ENCODE results near the gene TFCP2L1.

The TFCP2L1 gene

DNA sequence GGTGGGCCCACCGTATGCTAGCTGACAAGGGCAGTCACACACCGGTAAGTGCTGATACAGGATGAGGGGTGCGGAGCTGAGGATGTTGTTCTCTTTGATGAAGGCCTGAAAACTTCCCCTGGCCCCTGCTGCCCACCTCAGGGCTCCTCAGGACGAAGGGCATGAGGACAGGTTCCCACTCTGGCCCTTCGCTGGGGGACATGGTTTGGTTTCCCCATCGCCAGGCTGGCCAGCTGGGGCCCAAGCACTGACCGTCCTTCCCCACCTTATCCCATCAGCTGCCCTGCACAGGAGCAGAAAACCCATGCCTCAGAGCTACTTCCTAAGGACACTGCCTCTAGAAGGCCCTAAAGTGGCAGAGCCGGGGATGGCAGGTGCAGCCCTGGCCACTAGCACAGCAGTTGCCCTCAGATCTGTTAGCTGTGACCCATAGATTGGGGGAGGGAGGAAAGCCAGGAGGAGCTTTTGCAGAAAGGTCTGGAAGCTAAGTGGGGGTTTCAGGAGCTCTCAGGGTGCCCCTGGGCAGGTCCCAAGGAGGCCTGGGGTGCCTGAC lies 66.5 kb downstream of the TFCP2L1 start:
- DNase-seq (ENCODE audit: low read depth in 2 of 2), result no peak

DNA sequence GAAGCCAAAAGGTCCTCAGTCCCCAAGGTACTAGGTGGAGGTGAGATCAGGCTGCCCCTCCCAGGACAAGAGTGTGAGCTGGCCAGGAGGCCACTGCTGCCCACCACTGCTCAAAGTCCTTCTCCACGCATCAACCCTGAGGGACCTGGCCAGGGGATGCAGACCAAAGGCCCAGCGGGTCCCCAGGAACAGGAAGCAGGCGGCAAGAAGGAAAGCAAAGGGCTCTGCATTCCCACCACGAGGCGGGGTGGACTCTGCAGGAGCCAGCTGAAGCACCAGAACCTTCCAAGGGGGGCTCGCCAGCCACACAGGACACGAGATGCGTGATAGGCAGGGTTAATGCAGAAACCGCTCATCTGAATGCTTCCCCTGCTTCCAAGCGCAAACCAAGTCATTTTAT lies 67.4 kb downstream of the TFCP2L1 start:
- DNase-seq (ENCODE audit: low read depth in 2 of 2), result no peak

DNA sequence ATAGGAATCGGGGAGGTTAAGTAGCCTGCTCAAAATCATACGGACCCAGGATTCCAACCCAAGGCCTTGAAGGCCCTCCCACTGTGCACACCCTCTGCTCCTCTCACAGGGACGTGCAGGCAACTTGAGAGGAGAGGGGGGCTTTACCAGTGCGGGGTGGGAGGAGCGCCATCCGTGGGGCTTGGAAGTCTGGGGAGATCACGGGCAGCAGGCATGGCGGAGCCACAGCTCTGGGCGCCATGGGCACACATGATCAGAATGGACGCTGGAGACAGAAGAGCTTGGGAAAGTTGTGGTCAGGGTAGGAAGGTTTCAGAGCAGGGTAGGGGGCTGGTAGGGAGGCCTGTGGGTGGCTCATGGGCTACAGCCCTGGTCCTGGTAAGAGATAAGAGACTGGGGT lies 70.7 kb downstream of the TFCP2L1 start:
- no peak for DNase-seq (ENCODE audit: low read depth in 2 of 2)

DNA sequence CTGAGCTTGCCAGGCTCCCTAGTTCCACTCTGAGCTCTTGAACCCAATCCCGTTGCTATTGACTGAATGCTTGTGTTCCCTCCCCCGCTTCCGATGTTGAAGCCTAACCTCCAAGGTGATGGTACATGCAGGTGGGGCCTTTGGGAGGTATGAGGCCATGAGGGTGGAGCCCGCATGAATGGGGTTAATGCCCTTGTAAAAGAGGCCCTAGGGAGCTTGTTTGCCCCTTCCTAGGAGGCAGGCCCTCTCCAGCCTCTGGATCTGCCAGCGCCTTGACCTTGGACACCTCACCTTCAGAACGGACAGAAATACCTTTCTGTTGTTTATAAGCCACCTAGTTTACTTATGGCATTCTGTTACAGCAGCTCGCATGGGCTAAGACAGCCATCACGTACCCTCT lies 71.6 kb downstream of the TFCP2L1 start:
- DNase-seq (ENCODE audit: low read depth in 2 of 2), result no peak

DNA sequence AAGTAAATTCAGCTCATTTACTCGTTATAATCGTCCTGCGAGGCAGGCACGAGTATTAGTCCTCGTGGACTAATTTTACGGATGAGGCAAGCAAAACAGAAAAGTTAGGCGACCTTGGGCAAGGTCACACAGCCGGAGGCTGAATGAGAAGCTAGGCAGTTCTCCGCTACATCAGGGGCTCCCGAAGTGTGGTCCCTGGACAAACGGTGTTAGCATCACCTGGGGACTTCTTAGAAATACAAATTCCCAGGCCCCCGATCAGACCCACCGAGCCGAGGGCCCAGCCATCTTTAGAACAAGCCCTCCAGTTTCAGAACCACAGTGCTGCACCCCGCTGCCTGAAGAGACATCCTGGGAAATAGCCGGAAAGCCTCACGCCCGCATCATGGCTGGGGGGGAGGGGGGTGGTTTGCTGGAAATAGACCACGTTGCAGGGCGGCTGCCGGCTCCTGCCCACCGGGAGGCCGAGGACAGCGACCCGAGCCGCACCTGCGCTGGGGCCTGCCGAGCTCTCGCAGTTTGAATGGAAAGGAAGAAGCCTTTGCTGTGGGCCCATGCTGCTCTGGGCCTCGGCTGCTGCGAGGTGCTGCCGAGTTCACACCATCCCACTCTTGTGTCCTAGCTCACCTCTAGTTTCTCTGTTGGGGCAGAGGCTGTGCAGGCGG lies 72.2 kb downstream of the TFCP2L1 start:
- DNase-seq (ENCODE audit: low read depth in 2 of 2), result no peak

DNA sequence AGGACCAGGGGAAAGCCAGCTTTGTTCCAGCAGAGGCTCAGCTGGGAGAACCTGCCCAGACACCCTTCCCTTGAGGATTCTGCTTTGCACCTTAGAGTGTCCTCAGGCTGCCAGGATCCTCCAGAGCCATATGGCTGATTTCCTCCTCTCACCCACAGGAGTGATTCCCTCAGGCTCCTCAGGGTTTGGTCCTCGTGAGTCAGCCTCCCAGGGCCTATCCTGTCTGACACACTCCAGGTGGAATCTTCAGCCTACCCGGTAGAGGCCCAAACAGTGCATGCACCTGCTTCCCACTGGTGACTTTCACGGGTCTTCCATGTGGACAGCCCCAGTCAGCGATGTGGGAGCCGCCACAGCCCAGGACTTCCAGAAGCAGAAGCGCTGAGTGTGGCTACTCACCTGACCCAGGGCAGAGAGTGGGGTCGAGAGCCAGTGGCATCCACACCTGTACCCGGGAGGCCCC lies 73.3 kb downstream of the TFCP2L1 start:
- no peak for DNase-seq (ENCODE audit: low read depth in 2 of 2)

DNA sequence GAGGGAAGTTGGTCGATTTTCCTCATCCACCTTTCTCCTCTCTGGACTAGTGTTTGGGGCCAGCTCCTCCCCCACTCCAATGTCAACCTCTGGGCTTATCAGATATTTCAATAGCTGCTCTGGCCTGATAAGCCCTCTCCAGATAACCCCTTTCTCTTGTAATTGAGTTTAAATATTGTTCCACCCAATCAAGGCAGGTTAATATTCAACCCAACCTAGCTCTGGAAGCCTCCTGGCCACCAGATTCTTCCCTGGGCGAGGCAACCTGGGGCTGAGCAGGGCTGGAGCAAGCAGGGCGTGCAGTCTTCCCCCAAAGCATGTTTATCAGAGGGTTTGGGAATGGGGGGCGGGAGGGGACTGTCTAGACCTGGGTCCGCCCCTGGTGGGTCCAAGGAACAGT lies 73.8 kb downstream of the TFCP2L1 start:
- no peak for DNase-seq (ENCODE audit: low read depth in 2 of 2)

DNA sequence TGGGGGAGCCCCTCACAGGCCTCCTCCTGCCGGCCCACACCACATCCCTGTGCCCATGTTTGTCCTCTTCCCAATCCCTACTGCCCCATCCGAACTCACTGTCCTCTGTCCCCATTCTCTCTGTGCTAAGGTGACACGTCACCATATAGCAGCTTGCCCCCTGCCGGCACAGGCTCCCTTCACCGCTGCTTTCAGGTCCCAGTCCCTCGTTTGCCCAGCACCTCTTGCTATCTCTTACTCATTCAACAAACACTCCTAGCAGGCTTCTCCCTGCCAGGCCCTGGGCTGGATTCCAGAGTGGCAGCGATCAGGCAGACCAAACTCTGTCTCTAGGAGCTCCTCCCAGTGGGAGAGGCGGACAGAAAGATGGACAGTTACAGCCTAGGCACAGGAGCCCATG lies 74.3 kb downstream of the TFCP2L1 start:
- DNase-seq (ENCODE audit: low read depth in 2 of 2), result no peak

DNA sequence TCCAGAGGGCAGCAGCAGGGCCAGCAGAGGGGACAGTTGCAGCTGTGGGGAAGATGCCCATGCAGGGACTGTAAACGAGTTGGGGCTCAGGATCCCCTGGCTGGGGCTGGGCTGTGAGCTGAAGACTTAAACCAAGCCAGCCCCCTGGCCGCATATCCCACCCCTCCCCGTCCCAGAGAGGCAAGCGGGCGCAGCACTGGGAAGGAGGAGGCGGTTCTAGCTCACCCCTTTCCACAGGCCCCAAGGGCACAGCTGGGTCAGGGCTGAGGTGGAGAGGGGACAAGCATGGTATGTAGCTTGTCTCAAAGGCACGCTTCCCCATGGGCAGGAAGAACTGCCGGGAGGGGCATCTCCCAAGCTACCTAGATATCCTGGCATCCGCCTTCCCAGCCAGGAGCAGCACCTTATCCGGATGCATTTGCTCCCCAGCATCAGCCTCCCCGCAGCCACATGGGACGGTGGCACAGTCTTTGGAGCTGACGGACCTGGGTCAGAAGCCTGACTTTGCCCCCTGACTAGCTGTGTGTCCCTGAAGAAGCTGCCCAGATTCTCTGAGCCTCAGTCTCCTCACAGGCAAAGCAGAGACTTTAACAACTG lies 75.9 kb downstream of the TFCP2L1 start:
- no peak for DNase-seq (ENCODE audit: low read depth in 2 of 2)

DNA sequence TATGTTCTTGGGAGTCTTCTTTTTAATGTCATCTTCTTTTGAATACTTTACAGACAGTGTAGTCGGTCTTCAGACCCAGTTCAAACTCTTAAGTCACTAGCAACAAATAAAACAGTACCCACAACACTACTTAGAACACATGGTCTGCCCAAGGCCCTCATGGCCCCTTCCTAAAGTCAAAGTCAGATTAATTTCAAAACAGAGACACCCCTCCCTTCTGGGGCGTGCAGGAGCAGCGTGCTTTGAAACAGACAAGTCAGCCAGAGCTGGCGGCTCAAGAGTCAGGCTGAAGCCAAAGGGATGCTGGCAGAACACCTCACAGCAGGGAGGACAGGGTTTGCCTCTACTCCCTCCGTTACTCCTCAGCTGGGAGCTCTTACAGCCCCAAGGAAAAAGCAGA lies 77.5 kb downstream of the TFCP2L1 start:
- no peak for DNase-seq (ENCODE audit: low read depth in 2 of 2)

DNA sequence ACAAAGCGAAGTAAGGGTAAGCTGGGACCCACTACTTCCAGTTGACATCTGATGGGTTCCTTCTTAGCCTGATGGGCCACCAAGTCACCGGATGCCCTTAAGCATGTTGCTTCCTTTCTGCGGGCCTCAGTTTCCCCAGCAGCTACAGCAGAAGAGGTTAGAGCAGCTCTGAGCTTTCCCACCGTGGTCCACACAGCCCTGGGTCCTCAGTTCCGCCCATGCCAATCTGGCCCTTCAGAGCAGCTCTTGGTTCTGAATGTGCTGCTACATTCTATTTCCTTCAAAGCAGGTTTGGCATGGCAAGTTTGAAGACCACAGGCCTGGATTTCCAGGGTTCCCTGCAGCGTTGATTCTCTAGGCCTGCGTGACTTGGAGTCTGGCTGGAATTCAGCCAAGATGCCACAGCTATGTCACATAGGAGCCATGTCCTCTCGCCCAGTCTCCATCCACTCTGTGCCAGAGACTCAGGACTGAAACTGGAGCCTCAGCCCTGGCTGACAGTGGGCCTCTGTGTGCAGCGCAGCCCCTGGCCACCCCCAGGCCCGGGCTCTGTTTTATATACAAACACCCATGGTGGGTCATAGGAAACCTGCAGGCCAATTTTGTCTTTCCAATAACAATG lies 79.6 kb downstream of the TFCP2L1 start:
- DNase-seq (ENCODE audit: low read depth in 2 of 2), result no peak

DNA sequence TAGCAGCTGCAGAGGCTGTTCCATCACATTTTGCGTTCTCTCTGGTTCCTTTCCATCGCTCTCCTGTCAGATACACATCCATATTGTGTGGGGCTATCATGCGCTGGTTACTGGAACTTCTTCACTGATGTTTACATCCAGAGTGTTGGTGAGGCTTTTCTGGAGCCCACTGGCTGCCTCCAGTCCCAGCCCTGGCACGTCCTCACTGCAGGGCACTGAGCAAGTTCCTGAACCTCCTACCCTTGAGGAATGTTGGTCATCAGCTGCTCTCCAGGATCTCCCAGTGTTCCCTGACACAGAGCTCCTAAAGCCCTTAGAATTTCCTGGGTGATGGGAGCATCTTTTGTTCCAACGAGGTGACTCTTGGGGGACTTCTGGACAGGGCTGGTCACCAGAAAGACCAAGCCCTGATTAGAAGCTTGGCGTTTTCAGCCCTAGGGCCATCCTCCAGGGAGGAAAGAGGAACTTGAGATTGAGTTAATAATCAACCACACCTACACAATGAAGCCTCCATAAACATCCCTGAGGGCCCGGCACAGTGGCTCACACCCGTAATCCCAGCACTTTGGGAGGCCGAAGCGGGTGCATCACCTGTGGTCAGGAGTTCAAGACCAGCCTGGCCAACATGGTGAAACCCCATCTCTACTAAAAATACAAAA lies 81.3 kb downstream of the TFCP2L1 start:
- DNase-seq (ENCODE audit: low read depth in 2 of 2), result no peak

DNA sequence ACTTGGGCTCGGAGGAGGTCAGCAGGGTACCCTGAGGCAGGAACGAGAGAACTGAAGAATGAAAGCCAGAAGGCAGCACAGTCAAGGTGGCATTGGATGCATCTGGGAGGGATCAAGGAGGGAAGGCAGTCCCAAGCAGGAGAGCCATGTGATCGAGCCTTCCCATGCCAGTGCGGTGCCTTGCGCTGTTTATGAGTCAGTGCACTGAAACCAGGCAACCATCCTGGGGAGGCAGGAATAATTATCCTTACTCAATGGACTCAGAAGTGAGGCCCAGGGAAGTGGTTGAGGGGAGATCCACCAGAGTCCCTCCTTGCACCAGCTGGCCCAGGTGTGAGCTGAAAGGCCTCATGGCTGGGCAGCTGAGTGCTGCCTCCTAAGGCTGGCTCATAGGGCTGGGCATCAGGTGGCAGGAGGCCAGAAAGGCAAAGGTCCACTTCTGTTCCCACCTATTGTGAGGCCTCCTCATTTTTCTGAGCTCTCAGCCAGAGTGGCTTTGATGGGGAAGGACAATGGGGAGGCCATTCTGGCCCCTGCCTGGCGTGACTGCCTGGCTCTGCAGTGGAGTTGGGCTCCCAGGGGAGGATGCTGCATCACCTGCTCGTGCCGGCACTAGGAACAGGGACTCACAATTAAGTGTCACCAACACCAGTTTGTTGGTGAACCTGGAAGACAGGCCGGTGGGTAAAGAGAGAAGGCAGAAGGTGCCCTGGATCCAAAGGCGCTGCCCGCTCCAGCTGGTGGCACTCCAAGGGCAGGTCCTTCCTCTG lies 82.3 kb downstream of the TFCP2L1 start:
- DNase-seq (ENCODE audit: low read depth in 2 of 2), result no peak

DNA sequence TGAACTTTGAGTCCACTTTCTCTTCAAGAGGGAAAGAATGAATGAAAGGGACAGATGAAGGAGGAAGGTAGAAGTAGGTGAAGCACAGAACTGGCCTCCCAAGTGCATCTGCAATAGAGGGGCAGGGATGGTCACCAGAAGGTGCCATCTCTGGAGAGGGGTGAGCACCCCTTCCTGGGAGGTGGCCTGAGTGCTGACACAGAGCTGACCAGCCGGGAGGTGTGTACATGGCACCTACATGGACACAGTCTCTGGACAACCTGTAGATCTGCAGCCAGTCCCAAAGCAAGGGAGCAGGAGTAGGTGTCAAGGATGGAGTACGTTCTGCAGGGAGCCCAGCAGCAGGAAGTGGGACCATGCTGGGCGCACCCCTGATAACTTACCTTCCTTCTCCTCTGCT lies 83.2 kb downstream of the TFCP2L1 start:
- DNase-seq (ENCODE audit: low read depth in 2 of 2), result no peak

DNA sequence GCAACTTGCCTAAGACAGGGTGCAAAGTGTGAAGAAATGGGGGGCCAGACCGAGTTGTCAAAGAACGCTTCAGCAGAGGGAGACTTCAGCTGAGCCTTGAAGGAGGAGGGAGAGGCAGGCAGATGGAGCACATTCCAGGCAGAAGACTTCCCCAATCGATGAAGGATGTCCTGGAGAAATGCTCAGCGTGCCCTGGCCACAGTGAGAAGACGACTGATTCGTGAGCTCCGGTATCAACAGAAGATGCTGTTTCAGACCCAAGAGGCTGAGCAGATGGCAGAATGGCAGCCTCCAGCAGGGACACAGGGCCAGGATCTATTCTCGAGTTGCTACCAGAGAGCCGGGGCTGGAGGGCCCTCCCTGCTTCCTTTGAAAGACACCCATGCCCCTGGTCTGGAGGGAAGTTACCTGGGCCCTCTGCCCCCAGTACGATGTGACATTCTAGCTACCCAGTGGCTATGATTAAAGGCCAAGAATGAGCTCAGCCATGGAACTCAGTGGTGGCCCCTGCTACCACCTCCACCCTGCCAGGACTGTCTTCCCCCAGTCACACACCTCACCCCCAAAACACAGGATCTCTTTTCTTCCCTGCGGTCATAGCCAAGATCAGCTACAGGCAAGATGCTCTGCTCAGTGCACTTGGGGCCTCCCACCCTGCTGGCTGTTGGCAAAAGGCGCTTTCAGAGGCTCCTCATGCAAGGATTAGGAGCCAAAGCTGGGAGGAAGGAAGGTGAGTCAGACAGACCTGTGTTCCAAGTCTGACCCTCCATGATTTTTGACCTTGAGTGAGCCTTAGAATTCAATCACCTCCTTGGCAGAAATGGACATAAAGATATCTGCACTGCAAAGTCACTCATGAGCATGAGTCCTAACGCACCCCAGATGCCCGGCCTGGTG lies 84.3 kb downstream of the TFCP2L1 start:
- no peak for DNase-seq (ENCODE audit: low read depth in 2 of 2)

DNA sequence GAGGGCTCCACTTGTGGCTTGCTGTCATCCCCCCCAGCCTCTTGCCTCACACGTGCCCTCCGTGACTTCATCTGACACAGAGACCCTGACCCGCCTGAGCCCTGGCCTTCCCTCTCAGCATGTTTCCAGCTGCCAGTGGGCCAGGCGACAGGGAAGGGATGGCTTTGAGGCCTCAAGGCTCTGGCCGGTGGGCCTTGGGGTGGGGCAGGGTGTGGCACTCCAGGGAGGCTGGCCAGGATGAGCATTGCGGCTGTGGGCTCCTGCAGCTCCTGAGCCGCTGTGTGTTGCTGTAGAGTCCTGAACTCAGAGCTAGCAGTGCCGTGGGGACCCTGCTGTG lies 85.0 kb downstream of the TFCP2L1 start:
- DNase-seq (ENCODE audit: low read depth in 2 of 2), result no peak

DNA sequence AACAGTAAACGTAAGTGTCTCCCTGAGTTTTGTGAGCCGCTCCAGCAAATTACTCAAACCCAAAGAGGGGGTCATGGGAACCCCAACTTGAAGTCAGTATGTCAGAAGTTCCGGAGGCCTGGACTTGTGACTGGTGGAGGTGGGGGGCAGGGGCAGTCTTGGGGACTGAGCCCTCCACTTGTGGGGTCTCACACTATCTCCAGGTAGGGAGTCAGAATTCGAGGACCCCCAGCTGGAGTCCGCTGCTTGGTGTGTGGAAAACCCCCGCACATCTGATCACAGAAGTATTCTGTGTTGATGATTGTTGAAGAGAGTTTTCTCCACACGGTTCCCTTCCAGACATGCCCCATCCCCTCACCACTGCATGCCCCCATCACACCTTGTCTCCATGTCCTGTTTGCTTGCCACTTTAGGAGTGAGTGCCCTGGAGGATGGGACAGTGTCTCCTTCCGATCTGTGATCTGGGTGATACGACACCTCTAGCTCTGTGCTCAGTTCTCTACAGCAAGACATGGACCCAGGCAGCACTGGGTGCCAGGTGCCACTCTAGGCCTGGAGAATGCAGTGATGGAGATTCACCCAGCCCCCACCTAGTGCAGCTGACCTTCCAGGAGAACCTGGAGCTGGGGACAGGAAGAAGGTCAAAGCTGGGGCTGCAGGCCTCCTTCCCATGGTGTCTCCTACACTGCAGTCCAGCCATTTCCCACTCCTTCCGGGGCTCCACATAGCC lies 85.6 kb downstream of the TFCP2L1 start:
- no peak for DNase-seq (ENCODE audit: low read depth in 2 of 2)

DNA sequence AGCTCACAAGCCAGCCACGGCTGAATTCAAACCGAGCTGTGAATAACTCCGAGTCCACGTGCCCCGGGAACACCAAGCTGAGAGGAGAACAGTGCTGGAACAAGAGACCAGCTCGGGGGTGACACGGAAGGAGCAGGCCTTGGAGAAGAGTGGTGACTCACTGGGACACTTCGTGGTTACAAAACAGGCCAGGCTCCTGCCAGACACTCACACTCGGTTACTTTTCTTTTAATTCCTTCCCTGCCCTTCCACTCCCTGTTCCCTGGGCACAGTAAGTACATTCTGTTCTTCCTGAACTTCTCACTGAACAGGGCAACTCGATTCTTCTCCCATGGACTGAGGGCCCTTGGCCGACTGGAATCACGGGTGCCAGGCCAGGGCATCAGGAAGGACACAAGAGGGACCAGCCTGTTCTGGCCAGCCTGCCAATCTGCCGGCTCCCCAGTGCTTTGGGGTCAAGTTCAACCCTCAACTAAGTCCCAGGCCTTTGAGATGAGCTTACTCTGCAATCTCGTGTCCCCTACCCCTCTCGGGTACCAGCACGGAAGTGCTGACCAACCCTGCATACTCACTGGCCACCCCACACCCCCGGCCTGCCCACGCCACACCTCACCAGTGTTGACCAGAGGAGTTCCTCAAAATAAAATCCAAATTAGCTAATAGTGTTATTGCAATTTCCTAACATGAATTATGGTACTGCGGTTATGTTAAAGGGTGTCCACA lies 87.5 kb downstream of the TFCP2L1 start:
- DNase-seq (ENCODE audit: low read depth in 2 of 2), result no peak

DNA sequence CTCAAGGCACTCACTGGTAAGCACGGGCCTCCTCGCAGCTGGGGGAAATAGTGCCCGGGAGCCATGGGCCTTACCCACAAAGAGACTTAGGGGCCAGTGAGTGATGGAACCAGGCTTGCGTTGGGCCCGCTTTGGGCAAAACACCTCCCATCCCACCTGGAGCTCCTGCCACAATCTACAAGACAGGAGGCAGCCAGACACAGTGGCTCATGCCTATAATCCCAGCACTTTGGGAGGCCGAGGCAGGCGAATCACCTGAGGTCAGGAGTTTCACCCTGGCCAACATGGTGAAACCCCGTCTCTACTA lies 88.2 kb downstream of the TFCP2L1 start:
- DNase-seq (ENCODE audit: low read depth in 2 of 2), result no peak

All from activated CD8-positive, alpha-beta memory T cell treated with anti-CD3 and anti-CD28 coated beads for 4 hours (primary cell).